COLO829 (cell line): ENCODE results near the gene TMEM256.
"Not testable (repeated sequence)": the region's sequence is repeated elsewhere in the genome, so short reads cannot be mapped to it uniquely, and the experiment has no call there.

ENCODE experiments used
- DNase-seq: peaks from one replicate; pipeline ENCODE4 v3.0.0; 2012; ENCODE audit warnings: low spot score

The TMEM256 gene

DNA sequence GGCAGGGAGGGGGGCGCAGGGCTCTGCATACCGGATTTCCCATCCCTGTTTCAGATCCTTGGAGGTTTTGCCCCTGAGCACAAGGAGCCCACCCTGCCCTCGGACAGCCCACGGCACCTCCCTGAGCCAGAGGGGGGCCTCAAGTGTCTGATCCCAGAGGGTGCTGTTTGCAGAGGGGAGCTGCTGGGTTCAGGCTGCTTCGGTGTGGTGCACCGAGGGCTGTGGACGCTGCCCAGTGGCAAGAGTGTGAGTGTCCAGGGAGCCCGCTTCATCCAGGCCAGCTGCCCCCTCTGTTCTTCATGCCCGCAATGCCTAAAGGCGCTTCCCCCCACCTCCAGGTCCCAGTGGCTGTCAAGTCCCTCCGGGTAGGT, 20.5 kb downstream of the TMEM256 start:
- no peak for DNase-seq

DNA sequence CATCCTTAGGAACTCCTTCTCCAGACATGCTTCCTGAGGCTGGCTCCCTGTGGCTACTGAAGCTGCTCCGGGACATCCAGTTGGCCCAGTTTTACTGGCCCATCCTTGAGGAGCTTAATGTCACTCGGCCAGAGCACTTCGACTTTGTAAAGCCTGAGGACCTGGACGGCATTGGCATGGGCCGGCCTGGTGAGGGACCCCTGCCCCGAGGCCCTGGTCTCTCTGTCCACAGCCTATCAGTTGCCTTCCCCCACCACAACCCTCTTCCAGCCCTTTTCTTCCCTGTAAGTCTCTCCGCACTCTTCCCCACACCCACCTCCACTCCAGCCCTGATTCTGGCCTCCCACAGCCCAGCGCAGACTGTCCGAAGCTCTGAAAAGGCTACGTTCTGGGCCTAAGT, 21.0 kb downstream of the TMEM256 start:
- DNase-seq = no peak

DNA sequence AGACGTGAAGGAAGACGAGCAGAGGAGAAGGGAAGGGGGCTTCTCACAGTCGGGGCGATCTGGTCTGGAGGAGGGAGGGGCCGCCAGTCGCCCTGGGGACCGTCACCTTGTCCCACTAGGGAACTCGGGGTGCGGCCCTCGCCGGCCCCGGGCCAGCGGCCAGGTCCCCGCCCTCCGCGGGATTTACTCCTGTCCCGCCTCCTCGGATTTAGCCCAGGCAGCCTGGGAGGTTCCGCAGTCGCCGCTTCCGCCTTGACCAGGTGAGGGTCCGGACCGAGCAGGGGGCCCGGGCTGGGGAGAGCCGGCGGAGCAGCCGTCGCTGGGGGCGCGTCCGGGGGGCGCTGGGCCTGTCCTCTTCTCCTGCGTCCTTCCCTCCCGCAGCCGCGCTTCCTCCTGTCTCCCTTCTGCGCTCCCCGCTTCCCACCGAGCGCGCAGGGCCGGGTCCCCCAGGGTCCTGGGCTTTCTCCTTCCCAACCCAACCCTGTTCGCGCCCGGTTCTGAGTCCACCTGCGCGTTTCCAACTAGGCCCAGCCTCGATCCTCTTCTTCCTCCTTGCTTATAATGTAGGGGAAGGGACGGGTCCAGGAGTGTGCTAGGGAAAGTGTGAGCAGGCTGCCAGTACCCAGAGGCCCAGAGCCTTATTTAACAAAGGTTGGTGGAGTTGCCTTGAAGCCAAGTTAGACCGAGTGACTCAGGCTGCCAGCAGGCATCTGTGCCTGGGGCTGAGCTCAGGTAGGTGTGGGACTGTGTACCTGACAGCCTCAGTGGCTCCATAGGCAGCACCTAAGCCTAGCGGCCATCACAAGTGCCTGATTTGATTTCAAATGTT, 22.8 kb downstream of the TMEM256 start, which contains the start of gene TNK1:
Gene TNK1 (plus strand): TSS at position 235 of the 829 bp plus-strand sequence. CDS start 1,838 bp downstream, outside the sequence.
- no peak for DNase-seq

DNA sequence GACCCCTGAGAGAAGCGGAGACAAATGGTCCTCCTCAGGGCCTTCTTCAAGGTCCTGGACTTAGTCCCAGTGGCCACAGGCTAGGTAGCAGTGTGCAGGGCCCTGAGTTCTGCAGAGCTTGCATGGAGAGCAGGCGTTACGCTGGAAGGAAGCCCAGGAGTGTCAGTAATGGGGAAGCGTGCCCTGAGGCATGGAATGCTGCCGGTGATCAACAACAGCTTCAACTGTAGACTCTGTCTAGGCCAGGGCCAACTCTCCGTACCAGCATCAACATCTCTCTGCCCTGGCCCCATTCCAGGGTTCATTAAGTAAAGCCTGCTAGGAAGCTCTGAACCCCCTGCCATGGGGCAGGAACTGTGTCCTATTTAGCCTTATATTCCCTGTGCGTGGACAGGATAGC, 23.6 kb downstream of the TMEM256 start:
- DNase-seq = no peak

DNA sequence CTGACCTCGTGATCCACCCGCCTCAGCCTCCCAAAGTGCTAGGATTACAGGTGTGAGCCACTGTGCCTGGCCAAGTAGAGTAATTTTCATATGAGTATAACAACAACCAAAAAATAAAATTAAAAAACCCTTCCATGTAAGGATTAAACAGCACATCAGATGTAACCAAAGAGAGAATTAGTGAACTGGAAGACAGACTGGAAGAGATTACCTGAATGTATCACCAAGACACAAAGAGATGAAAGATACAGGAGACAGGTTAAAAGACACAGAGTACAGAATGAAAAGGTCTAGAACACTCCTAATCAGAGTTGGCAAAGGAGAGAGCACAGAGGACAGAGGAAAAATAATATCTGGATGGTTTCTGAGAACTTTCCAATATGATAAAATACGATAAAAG, 24.8 kb downstream of the TMEM256 start:
- no peak for DNase-seq

DNA sequence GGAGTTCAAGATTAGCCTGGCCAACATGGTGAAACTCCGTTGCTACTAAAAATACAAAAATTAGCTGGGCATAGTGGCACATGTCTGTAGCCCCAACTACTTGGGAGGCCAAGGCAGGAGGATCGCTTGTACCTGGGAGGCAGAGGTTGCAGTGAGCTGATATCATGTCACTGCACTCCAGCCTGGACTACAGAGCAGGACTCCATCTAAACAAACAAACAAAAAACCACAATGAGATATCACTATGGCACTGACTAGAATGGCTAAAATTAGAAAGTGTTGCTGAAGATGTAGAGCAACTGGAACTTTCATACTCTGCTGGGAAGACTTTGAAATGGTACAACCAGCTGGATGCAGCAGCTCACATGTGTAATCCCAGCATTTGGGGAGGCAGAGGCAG, 29.5 kb downstream of the TMEM256 start:
- DNase-seq = no peak

DNA sequence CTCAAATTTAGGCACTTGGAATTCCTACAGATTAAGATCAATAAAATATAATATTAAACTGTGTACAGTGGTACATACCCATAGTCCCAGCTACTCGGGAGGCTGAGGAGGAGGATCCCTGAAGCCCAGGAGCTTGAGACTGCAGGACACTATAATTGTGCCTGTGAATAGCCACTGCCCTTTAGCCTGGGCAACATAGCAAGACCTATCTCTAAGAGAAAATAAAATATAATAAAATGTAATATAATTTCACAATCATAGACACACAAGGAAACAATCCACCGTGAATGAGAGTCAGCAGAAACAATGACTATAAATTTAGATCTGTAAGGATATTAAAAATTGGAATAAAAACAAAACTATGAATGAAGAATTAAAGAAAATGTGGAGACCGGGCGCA, 33.0 kb downstream of the TMEM256 start:
- DNase-seq = no peak

DNA sequence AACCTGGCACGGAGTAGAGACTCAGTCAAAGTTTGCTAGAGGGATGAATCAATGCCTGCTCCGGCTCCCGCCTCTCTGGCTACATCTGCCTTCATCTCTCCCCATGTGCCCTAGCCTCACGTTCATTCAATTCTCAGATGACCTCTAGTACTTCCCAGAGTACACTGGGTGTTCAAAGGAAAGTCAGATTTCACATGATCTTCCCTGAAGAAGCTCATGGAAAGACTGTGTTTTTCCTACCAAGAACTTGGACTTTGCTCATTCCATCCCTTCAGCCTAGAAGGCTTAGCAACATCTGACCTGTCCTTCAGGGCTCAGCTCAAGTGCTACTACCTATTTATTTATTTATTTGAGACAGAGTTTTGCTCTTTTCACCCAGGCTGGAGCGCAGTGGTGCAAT, 34.1 kb downstream of the TMEM256 start:
- no peak for DNase-seq

DNA sequence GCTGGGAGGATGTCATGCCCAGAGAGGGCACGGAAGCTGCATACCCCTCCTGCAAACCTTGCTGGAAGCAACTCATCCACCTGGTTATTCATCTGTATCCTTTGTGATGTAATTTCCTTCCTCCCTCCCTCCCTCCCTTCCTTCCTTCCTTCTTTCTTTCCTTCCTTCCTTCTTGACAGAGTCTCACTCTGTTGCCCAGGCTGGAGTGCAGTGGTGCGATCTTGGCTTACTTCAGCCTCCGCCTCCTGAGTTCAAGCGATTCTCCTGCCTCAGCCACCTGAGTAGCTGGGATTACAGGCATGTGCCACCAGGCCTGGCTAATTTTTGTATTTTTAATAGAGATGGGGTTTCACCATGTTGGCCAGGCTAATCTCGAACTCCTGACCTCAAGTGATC, 35.3 kb downstream of the TMEM256 start:
- not testable (repeated sequence) for DNase-seq

DNA sequence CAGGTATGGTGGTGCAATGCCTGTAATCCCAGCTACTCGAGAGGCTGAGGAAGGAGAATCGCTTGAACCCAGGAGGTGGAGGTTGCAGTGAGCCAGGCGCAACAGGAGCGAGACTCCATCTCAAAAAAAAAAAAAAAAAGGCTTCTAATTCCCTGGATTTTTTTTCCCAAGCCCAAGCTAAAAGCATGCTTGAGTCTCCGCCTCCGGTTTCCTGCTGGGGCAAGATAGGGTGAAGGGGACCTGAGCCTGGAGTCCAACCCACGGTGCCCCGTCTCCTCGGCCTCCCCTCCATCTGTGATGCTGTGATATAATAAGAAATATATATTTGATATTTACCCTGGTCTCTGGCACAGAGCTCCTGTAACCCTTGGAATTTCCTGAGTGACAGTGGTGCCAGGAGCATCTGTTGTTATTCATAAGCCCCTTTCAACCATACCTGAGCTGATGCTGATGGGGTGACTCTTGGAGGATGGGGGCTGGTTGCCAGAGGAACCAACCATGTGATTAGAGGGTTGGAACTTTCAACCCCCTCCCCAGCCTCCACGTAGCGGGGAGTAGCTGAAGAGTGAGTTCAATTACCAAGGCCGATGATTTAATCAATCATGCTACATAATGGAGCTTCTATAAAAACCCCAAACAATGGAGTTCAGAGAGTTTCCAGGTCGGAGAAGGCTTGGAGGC, 35.8 kb downstream of the TMEM256 start:
- no peak for DNase-seq

DNA sequence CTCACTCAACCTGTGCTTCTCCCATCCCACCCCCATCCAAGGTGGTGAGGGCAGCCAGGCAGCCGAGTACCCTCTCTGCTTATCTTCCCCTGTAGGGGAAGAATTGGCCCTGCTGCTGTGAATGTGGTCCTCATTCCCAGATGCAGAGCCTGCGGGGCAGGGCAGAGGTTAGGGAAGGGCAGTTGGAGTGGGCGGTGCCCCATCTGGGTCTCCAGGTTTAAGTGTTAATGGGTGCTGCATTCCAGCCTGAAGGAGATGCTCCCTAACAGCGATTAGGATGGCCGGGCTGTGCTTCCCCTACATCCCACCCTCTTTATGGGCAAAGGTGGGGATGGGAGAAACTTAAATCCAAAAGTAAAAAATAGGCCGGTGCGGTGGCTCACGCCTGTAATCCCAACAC, 36.8 kb downstream of the TMEM256 start:
- DNase-seq = no peak

DNA sequence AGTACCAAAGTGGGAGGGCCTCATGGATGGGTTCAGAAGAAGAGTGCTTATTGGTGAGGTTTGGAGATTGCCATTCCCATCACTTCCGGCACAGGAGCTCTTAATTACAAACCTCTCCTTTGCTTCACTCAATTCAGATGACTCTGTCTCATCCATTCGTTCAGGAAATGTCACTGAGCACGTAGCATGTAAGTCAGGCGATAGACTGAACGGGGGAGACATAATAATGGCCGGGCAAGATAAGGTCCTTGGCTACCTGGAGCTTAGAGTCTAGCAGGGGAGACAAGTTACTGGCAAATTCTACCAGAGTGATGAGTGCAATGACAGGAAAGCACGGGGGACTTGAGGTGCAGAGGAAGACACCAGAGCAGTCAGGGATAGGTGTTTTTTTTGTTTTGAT, 37.9 kb downstream of the TMEM256 start:
- DNase-seq = not testable (repeated sequence)

DNA sequence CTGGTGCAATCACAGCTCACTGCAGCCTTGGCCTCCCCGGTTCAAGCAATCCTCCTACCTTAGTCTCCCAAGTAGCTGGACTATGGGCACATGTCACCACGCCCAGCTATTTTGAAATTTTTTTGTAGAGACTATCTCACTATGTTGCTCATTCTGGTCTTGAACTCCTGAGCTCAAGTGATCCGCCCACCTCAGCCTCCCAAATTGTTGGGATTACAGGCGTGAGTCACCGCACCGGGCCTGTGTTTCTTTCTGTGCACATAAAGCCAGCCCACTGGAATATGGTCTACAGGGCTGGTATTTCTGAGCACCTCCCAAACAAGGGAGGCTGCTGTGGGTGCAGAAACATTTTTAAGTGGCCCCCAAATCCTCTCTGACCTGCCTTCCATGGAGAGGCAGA, 40.6 kb downstream of the TMEM256 start:
- DNase-seq = no peak

DNA sequence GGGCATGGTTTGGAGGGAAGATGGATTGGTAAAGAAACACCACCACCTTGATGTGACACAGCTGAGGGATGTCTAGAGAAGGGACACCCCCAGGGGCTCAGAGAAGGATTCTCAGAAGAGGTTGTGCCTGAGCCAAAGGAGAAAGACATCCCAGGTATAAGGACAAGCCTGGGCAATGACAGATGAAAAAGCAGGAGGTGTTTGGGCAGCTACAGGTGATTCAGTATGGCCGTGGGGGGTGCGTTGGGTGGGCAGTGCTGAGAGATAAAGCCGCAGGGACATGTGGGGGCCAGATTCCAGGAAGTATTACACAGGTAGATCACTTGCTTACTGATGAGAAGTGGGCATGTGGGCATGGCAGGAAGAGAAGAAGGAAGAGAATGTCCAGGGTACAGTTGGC, 42.0 kb downstream of the TMEM256 start:
- DNase-seq = no peak

DNA sequence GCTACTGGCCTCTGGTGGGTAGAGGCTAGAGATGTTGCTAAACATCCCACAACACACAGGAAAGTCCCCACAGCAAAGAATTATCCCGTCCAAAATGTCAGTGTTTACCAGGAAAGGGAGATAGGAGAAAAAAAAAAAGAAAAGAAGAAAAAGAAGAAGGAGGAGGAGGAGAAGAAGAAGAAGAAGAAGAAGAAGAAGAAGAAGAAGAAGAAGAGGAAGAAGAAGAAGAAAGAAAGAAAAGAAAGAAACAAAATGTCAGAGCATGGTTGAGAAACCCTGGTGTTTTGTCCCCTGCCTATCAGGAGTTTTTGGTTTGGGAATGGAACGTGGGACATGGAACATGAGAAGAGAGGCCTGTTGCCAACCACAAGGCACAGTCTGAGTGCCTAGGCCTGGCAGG, 46.5 kb downstream of the TMEM256 start:
- no peak for DNase-seq

DNA sequence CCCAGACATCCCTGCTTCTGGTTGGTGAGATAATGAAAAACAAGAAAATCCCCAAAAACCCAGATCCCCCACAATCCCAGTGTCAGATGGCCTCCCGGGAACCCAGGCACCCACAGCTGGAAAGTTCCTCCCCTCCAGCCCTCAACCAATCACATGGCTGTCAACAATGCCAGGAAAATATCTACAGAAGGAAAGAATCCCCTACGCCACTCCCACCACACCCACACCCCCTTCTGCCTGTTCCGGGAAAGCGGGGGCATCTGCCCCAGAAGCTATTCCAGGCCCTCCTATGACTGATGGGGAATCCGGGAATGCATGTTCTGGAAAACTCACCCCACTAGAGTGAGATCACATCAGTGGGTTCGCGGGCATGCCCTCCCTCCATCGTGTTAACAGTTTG, 47.1 kb downstream of the TMEM256 start:
- DNase-seq = no peak

DNA sequence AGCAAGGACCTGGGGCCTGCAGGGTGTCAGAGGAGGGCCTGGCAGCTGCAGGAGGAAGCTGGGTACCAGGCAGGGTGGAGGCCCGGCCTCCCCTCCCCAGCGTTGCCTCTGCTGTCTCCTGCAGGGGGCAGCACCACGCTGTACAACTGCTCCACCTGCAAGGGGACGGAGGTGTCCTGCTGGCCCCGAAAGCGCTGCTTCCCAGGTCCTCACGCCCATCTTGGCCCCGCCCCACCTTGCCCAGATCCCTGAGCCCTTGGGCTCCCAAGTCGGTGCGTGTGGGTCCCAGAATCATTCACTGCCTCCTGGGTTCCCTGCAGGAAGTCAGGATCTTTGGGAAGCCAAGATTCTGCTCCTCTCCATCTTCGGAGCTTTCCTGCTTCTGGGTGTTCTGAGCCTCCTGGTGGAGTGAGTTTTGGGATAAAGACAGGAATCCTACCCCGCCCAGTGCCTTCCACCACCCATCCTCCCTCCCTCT, 47.8 kb downstream of the TMEM256 start:
- peak; percentile 36 for DNase-seq

DNA sequence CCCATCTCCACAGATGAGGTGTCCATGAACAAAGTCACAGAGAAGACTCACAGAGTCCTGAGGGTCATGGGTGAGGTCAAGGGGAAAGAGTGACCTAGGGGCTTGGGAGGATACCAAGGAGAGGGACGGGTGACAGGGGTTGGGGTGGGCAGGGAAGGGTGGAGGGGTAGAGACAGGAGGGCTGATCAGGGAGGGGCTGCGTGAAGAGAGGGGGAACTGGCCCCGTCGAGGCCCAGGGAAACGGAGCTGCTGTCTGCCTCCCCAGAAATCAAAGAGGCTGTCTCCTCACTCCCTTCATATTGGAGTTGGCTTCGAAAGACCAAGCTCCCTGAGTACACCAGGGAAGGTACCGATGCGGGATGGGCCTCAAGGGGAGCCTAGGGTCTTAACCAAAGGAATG, 48.3 kb downstream of the TMEM256 start:
- no peak for DNase-seq

DNA sequence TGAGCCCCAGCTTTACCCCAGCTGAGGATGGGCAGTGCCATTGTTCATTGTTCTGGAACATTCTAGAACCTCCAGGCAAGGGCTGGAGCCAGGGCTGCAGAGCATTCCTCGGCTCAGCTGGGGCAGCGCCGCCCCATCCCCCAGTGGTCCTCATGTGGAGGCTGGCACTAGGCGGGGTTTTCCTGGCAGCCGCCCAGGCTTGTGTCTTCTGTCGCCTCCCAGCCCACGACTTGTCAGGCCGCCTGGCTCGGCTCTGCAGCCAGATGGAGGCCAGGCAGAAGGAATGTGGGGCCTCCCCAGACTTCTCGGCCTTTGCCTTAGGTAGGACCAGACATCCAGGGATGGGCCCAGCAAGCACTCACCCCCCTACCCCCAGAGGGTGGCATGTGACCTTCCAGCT, 48.8 kb downstream of the TMEM256 start, which contains the start of gene TMEM95:
Gene TMEM95 (plus strand): TSS at position 104 of the 400 bp plus-strand sequence. CDS start 49 bp downstream, at position 153.
- DNase-seq = no peak

DNA sequence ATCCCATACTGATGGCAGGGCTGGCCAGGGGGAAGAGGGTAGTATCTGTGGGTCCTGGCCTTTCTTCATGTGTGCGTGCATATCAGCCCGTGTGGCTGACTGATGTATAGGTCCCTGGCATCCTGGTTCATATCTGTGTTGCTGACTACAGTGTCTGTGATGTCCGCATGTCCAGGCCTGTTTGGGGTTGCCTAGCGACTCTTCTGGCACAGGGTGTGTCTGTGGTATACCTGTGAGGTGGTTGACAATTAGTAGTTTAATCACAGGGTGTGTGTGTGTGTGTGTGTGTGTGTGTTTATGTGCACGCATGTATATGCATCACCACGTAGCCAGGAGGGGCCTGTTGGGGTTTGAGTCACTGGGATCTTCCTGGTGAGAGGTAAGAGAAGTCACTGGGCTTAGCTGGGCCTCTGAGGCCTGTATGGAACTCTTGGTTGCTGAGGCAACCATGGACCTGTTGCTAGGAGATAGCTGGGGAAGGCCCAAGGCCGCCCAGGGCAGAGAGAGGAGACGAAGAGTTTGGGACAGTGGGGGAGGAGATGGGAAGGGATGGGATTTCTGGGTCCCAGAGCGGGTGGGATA, 49.5 kb downstream of the TMEM256 start:
- no peak for DNase-seq
